Sigmoid colon (tissue), 7 donors: ENCODE results near the gene SERPINF2. TPM values are rescaled to one million over a fixed set of nuclear protein-coding genes. Genes with fewer than 3 reads are reported as not detected.
A peak's percentile ranks its signal among the peaks of the same experiment; 100 is the strongest.

Experiments used
- DNase-seq: peaks from one replicate; pipeline ENCODE4 v3.0.0-alpha.2; 2019
- H3K27ac ChIP-seq, 4 donors: fragments of 200-600 bp; sonication (generic); one replicate each; pipeline ENCODE4 v1.5.1; 2016 to 2019; ENCODE audit warnings: mild to moderate bottlenecking in 1 of 4
- H3K27me3 ChIP-seq, 3 donors: fragments of 200-600 bp; sonication (generic); one replicate each; pipeline ENCODE4 v1.5.1; 2019; ENCODE audit warnings: mild to moderate bottlenecking in 1 of 3
- H3K36me3 ChIP-seq, 4 donors: fragments of 200-600 bp; sonication (generic); one replicate each; pipeline ENCODE4 v1.5.1; 2016 to 2019
- H3K4me1 ChIP-seq, 4 donors: fragments of 200-600 bp; sonication (generic); one replicate each; pipeline ENCODE4 v1.5.1; 2017 to 2019
- H3K4me3 ChIP-seq, 4 donors: fragments of 200-600 bp; sonication (generic); one replicate each; pipeline ENCODE4 v1.5.1; 2017 to 2019; ENCODE audit warnings: mild to moderate bottlenecking in 2 of 4, moderate library complexity in 1 of 4
- H3K9me3 ChIP-seq, 4 donors: fragments of 200-600 bp in 3 of 4; sonication (generic) in 3 of 4; one replicate each; pipeline versions ENCODE4 v1.5.1 to v1.6.1; 2013 to 2019
- CTCF ChIP-seq, 4 experiments: fragments of 450-650 bp in 3 of 4; fragments of 200-600 bp in 1 of 4; IDR thresholded peaks; one replicate each; pipeline ENCODE4 v1.5.1; 2016 to 2019; ENCODE audit warnings: antibody characterized with exemption in 4 of 4, mild to moderate bottlenecking in 3 of 4, moderate library complexity in 2 of 4
- EP300 ChIP-seq, 4 donors: sonication (generic); formaldehyde crosslinking; IDR thresholded peaks; one replicate each; pipeline ENCODE4 v1.6.1; 2017; ENCODE audit warnings: antibody characterized with exemption in 4 of 4
- POLR2A ChIP-seq, 2 donors: fragments of 450-650 bp; IDR thresholded peaks; one replicate each; pipeline ENCODE4 v1.6.1; 2016; ENCODE audit warnings: antibody characterized with exemption in 2 of 2, mild to moderate bottlenecking in 2 of 2, moderate library complexity in 2 of 2
- POLR2AphosphoS5 ChIP-seq, 4 donors: sonication (generic); formaldehyde crosslinking; IDR thresholded peaks; one replicate each; pipeline ENCODE4 v1.6.1; 2017; ENCODE audit warnings: antibody characterized with exemption in 4 of 4
- WGBS, 2 donors: extraction: QIAGEN DNeasy Blood & Tissue Kit; methylation state at CpG; one replicate each; pipeline ENCODE4 v1.1.7; 2013; 5-methylcytosine and 5-hydroxymethylcytosine counted together
- intact Hi-C: fragments of 100-400 bp; cut with DNase I; formaldehyde crosslinking; loops from one replicate; pipeline ENCODE4 v1.15.1; 2023
- polyA plus RNA-seq, 3 donors: library from polyadenylated mRNA; stranded (reverse); fragments of 200-250 nt; gene quantifications; one replicate each; pipeline ENCODE4 v1.2.3, GENCODE V29; 2013
- total RNA-seq, 4 donors: library from RNA; depleted of rRNA; stranded (reverse); fragments of >200 nt; gene quantifications; one replicate each; pipeline ENCODE4 v1.1.0, GENCODE V29; 2016
- donor health status: healthy with polysubstance abuse.
- donor health status: Bipolar disorder and iron deficiency.
- donor health status: healthy.

Gene SERPINF2
- total and polyA plus RNA-seq, 7 donors: 0.69 to 12.9 (median 3.8) TPM

GRCh38 chr17:1713160-1713877 is 29.4 kb upstream of the SERPINF2 start:
- no peaks in the 10 kb centered on the region for H3K27me3 ChIP-seq
- no peaks in the 10 kb centered on the region for H3K9me3 ChIP-seq
- TF ChIP-seq CTCF (IDR thresholded peaks at IDR 0.05) (no peak), POLR2AphosphoS5 (IDR thresholded peaks at IDR 0.05) (no peak), EP300 (IDR thresholded peaks at IDR 0.05) (no peak), POLR2A (IDR thresholded peaks at IDR 0.05) (no peak)
- WGBS, 2 donors: 58 to 77% methylated on average over 10 of the region's 10 CpGs
- peaks cover 0 to 50% (median 43%) of the 10 kb centered on the region in 4 donors for H3K4me1 ChIP-seq
- intact Hi-C loops: no loop called here
- no peak for DNase-seq
- H3K27ac ChIP-seq: peak overlapping the region; percentile 99 to 100 (median 100)
- peak overlapping the region in 2 of 4 donors; percentile 94 to 99 for H3K4me3 ChIP-seq
- peaks cover 0 to 27% (median 12%) of the 10 kb centered on the region in 4 donors for H3K36me3 ChIP-seq

DNA sequence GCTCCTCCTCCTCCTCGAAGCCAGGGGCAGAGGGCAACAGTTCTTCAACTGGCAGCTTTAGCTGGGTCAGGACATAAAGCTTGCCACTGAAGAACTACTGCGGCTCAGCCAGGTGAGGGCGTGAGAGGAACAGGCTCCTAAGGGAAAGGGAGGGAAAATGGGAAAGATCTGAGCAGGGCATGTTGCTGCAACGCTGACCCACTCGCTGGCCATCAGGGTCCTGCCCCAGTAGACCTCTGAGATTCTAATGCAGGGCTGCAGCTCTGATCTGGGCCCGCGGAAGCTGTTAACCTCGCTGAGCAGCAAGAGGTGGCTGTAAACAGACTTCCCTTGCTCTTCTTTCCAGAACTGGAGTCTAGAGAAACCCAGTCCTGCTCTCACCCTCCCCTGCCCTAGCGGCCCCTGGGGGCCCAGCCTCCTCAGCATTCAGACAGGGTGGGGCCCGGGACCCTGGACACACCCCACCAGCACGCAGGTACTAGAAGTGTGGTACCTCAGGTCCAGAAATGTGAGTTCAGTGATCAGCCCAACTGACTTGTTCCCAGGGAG is 28.7 kb upstream of the SERPINF2 start:
- Histone ChIP-seq H3K27me3 (no peaks in the 10 kb centered on the region), H3K9me3 (no peaks in the 10 kb centered on the region), H3K27ac (peak overlapping the region; percentile 99 to 100 (median 100)), H3K4me3 (peak overlapping the region; percentile 73 to 99 (median 90)), H3K36me3 (peaks cover 0 to 27% (median 12%) of the 10 kb centered on the region in 4 donors), H3K4me1 (peaks cover 0 to 51% (median 48%) of the 10 kb centered on the region in 4 donors)
- intact Hi-C loops: loop anchor here (2.0 kb wide), 1 partner anchor 65 kb away; the partner anchor contains the start of gene RILP
- TF ChIP-seq CTCF (IDR thresholded peaks at IDR 0.05) (peak in 3 of 4 experiments; percentile 25 to 45 (median 33)), POLR2A (IDR thresholded peaks at IDR 0.05) (no peak), EP300 (IDR thresholded peaks at IDR 0.05) (no peak), POLR2AphosphoS5 (IDR thresholded peaks at IDR 0.05) (no peak)
- DNase-seq: no peak
- WGBS, 2 donors: 6 to 18% methylated on average over 11 of the region's 11 CpGs

- peak overlapping the region; percentile 99 to 100 (median 100) for H3K27ac ChIP-seq
- H3K9me3 ChIP-seq: no peaks in the 10 kb centered on the region
- intact Hi-C loops: loop anchor here (2.0 kb wide), 1 partner anchor 66 kb away; the partner anchor contains the start of gene RILP
- peaks cover 0 to 48% (median 45%) of the 10 kb centered on the region in 4 donors for H3K4me1 ChIP-seq
- DNase-seq: peak; percentile 99
- WGBS, 2 donors: 4 to 9% methylated on average over 19 of the region's 19 CpGs
- TF ChIP-seq CTCF (IDR thresholded peaks at IDR 0.05) (no peak), EP300 (IDR thresholded peaks at IDR 0.05) (no peak), POLR2AphosphoS5 (IDR thresholded peaks at IDR 0.05) (peak; percentile 69 to 90 (median 76)), POLR2A (IDR thresholded peaks at IDR 0.05) (peak in 1 of 2 donors; percentile 7)
- H3K36me3 ChIP-seq: peaks cover 0 to 27% (median 12%) of the 10 kb centered on the region in 4 donors
- H3K27me3 ChIP-seq: no peaks in the 10 kb centered on the region
- H3K4me3 ChIP-seq: peak overlapping the region; percentile 73 to 99 (median 90)
Measured at GRCh38 chr17:1714427-1714979, 28.2 kb upstream of the SERPINF2 start.

- Histone ChIP-seq H3K4me1 (peaks cover 0 to 46% (median 40%) of the 10 kb centered on the region in 4 donors), H3K27ac (peak overlapping the region; percentile 99 to 100 (median 100)), H3K9me3 (no peaks in the 10 kb centered on the region), H3K4me3 (peak overlapping the region; percentile 73 to 99 (median 90)), H3K27me3 (no peaks in the 10 kb centered on the region), H3K36me3 (peaks cover 0 to 27% (median 12%) of the 10 kb centered on the region in 4 donors)
- WGBS, 2 donors: 1 to 4% methylated on average over 32 of the region's 32 CpGs
- peak; percentile 97 for DNase-seq
- intact Hi-C loops: loop anchor here (2.0 to 5.0 kb wide), 2 partner anchors 66 to 327 kb away; partner anchors contain the start of genes OVCA2 and RILP
- TF ChIP-seq POLR2A (IDR thresholded peaks at IDR 0.05) (peak; percentile 57 to 76), POLR2AphosphoS5 (IDR thresholded peaks at IDR 0.05) (peak; percentile 73 to 79 (median 78)), CTCF (IDR thresholded peaks at IDR 0.05) (no peak), EP300 (IDR thresholded peaks at IDR 0.05) (peak in 1 of 4 donors; percentile 6)
Measured at GRCh38 chr17:1714980-1715802, 27.5 kb upstream of the SERPINF2 start.
